Panc1 (cell line): ENCODE results near the gene CASP3. TPM values are rescaled to one million over a fixed set of nuclear protein-coding genes. Genes with fewer than 3 reads are reported as not detected.

ENCODE experiments used
- ATAC-seq: fragments of 200-7000 bp; cut with Tn5 transposase; 2 replicates; pipeline ENCODE4 v1.9.1; 2020; ENCODE audit warnings: mild to moderate bottlenecking, moderate library complexity
- BruUV-seq: library from RNA; stranded (reverse); fragments of 400-500 nt; replicated peaks from 2 replicates; lab custom pipeline; 2021; lab: Mats Ljungman, UMichigan
- CTCF ChIA-PET: fragments of 300-600 bp; sonication (Branson Sonifier 250); formaldehyde crosslinking; loops from one replicate; lab custom pipeline; 2022; ENCODE audit warnings: antibody characterized with exemption; lab: Charles Lee
- POLR2A ChIA-PET: fragments of 300-600 bp; sonication (Branson Sonifier 250); formaldehyde crosslinking; loops from one replicate; lab custom pipeline; 2022; ENCODE audit warnings: antibody characterized with exemption; lab: Charles Lee
- DNase-seq: peaks from one replicate; pipeline ENCODE4 v3.0.0-alpha.2; 2010; ENCODE audit warnings: low read depth, low spot score
- H3K27ac ChIP-seq: 2 replicates; pipeline ENCODE4 v1.5.1; 2011; ENCODE audit warnings: mild to moderate bottlenecking, low read length, inconsistent platforms
- H3K27me3 ChIP-seq: fragments of 200-500 bp; sonication (Bioruptor generic); 2 replicates; pipeline ENCODE4 v1.6.0; 2014; ENCODE audit warnings: low read length, inconsistent platforms; ENCODE audit not compliant: control insufficient read depth, insufficient read depth
- H3K36me3 ChIP-seq: fragments of 200-500 bp; sonication (Bioruptor generic); 2 replicates; pipeline ENCODE4 v1.5.1; 2014; ENCODE audit warnings: inconsistent platforms, mild to moderate bottlenecking, low read length, moderate library complexity; ENCODE audit not compliant: control insufficient read depth, insufficient read depth
- H3K4me1 ChIP-seq: 2 replicates; pipeline ENCODE4 v1.5.1; 2011; ENCODE audit warnings: inconsistent platforms, mild to moderate bottlenecking, low read length, moderate library complexity; ENCODE audit not compliant: control insufficient read depth, insufficient read depth
- H3K4me3 ChIP-seq, 2 experiments: 2 replicates each; pipeline ENCODE4 v1.5.1; 2011 to 2012; ENCODE audit warnings: low read depth in 2 of 2, low read length in 2 of 2, mild to moderate bottlenecking in 2 of 2, inconsistent platforms in 1 of 2, moderate library complexity in 1 of 2
- H3K9me3 ChIP-seq: fragments of 200-500 bp; sonication (Bioruptor generic); 2 replicates; pipeline ENCODE4 v1.5.1; 2014; ENCODE audit warnings: low read depth, mild to moderate bottlenecking, inconsistent platforms, low read length, moderate library complexity; ENCODE audit not compliant: control insufficient read depth, insufficient read depth
- CTCF ChIP-seq: fragments of 450-650 bp; IDR thresholded peaks from 2 replicates; pipeline ENCODE4 v1.5.1; 2017; ENCODE audit warnings: mild to moderate bottlenecking
- POLR2AphosphoS5 ChIP-seq: IDR thresholded peaks from 2 replicates; pipeline ENCODE4 v1.6.1; 2012; ENCODE audit warnings: mild to moderate bottlenecking, low read depth, low read length, moderate library complexity
- SIN3A ChIP-seq: IDR thresholded peaks from 2 replicates; pipeline ENCODE4 v1.6.1; 2012; ENCODE audit warnings: low read depth, mild to moderate bottlenecking, low read length, moderate library complexity, borderline replicate concordance; ENCODE audit not compliant: insufficient read depth
- TCF7L2 ChIP-seq: IDR thresholded peaks from 2 replicates; pipeline ENCODE4 v1.6.1; 2011; ENCODE audit warnings: mild to moderate bottlenecking, low read depth, low read length, inconsistent platforms
- in situ Hi-C: cut with HindIII; loops from 2 replicates; pipeline ENCODE4 v1.10.0; 2016; ENCODE audit warnings: low sequenced_read_pairs, low pct_unique_long_range_greater_than_20kb
- intact Hi-C: fragments of 100-400 bp; cut with micrococcal nuclease; formaldehyde crosslinking; loops from one replicate; pipeline ENCODE4 v1.10.0; 2022; ENCODE audit not compliant: unreplicated experiment
- total RNA-seq: library from RNA; stranded (reverse); gene quantifications from one replicate; pipeline ENCODE4 v1.2.1, GENCODE V29; 2021; ENCODE audit not compliant: unreplicated experiment
- TF ChIP-seq, protein P1 (sequence below), 2 experiments: IDR thresholded peaks; 2 replicates each; pipeline ENCODE4 v1.6.1; 2011 to 2012; ENCODE audit warnings: low read depth in 2 of 2, control low read depth in 1 of 2, low read length in 1 of 2, mild to moderate bottlenecking in 1 of 2, moderate library complexity in 1 of 2; ENCODE audit not compliant: insufficient read depth in 1 of 2

CASP3 gene
- total RNA-seq, 1 experiment from 2014 or later = 24.3 TPM

- CTCF ChIA-PET = no interaction called here
- BruUV-seq = no TSS peak
- intact Hi-C loops (no loop called here), in situ Hi-C loops (no loop called here)
- ATAC-seq = no peak
- H3K27me3 ChIP-seq = no peaks in the 10 kb centered on the region
- H3K4me1 ChIP-seq = no peaks in the 10 kb centered on the region
- no peaks in the 10 kb centered on the region for H3K9me3 ChIP-seq
- POLR2A ChIA-PET = interaction anchor here (0.5 kb wide), 1 partner anchor 46 kb away, joined by 7 read pairs; the partner anchor contains the start of genes CASP3 and PRIMPOL
- DNase-seq = no peak
- no peak overlapping the region for H3K27ac ChIP-seq
- TF ChIP-seq TCF7L2 (no peak), POLR2AphosphoS5 (no peak)
- H3K4me3 ChIP-seq = no peak overlapping the region
- H3K36me3 ChIP-seq = peaks cover 9% of the 10 kb centered on the region; the same call in 1 of the 2 replicates
These were observed 46.1 kb upstream of the CASP3 start for GRCh38 chr4:184695178-184695896.

- POLR2A ChIA-PET = no interaction called here
- ATAC-seq (no peak), DNase-seq (no peak)
- intact Hi-C loops = no loop called here
- no TSS peak for BruUV-seq
- H3K27me3 ChIP-seq = no peaks in the 10 kb centered on the region
- peaks cover 9% of the 10 kb centered on the region; the same call in 1 of the 2 replicates for H3K36me3 ChIP-seq
- in situ Hi-C loops = no loop called here
- no peak overlapping the region for H3K4me3 ChIP-seq
- H3K4me1 ChIP-seq = no peaks in the 10 kb centered on the region
- CTCF ChIA-PET = no interaction called here
- H3K27ac ChIP-seq = no peak overlapping the region
- H3K9me3 ChIP-seq = no peaks in the 10 kb centered on the region
- TF ChIP-seq, protein P1, sequence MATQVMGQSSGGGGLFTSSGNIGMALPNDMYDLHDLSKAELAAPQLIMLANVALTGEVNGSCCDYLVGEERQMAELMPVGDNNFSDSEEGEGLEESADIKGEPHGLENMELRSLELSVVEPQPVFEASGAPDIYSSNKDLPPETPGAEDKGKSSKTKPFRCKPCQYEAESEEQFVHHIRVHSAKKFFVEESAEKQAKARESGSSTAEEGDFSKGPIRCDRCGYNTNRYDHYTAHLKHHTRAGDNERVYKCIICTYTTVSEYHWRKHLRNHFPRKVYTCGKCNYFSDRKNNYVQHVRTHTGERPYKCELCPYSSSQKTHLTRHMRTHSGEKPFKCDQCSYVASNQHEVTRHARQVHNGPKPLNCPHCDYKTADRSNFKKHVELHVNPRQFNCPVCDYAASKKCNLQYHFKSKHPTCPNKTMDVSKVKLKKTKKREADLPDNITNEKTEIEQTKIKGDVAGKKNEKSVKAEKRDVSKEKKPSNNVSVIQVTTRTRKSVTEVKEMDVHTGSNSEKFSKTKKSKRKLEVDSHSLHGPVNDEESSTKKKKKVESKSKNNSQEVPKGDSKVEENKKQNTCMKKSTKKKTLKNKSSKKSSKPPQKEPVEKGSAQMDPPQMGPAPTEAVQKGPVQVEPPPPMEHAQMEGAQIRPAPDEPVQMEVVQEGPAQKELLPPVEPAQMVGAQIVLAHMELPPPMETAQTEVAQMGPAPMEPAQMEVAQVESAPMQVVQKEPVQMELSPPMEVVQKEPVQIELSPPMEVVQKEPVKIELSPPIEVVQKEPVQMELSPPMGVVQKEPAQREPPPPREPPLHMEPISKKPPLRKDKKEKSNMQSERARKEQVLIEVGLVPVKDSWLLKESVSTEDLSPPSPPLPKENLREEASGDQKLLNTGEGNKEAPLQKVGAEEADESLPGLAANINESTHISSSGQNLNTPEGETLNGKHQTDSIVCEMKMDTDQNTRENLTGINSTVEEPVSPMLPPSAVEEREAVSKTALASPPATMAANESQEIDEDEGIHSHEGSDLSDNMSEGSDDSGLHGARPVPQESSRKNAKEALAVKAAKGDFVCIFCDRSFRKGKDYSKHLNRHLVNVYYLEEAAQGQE (IDR thresholded peaks at IDR 0.05; ENCODE audit: insufficient read depth in 1 of 2, low read depth in 2 of 2, low read length in 1 of 2) = no peak
- no peak for TF ChIP-seq CTCF
- no peak for TF ChIP-seq POLR2AphosphoS5
- TF ChIP-seq TCF7L2 = no peak
These were observed 45.2 kb upstream of the CASP3 start for GRCh38 chr4:184694412-184694956.

DNA sequence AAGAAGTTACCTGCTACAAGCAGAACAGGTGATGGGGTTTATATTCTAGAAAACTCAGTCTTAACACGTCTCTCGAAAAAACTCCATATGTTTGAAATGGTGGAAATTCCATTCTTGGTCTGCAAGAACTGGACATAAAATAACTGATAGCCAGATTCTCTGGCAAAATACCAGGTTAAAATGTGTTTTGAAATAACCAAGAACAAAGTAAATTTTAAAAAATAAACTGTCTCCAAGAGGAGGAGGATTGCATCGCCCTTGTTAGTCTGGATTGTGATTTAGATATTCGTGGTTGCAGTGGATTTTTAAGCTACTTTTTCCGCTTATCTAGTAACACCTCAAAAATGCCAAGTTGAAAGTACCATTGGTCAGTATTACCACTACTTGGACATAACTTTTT lies 43.8 kb upstream of the CASP3 start:
- ATAC-seq = no peak
- Histone ChIP-seq H3K9me3 (no peaks in the 10 kb centered on the region), H3K4me1 (peaks cover 5% of the 10 kb centered on the region; the same call in 1 of the 2 replicates), H3K27me3 (no peaks in the 10 kb centered on the region), H3K36me3 (peaks cover 9% of the 10 kb centered on the region; the same call in 1 of the 2 replicates), H3K27ac (no peak overlapping the region), H3K4me3 (no peak overlapping the region)
- ChIA-PET POLR2A (no interaction called here), CTCF (no interaction called here)
- intact Hi-C loops (no loop called here), in situ Hi-C loops (no loop called here)
- TF ChIP-seq, protein P1 (IDR thresholded peaks at IDR 0.05; ENCODE audit: insufficient read depth in 1 of 2, low read depth in 2 of 2, low read length in 1 of 2) = no peak
- TF ChIP-seq TCF7L2 = no peak
- TF ChIP-seq POLR2AphosphoS5 = no peak
- TF ChIP-seq SIN3A = no peak
- TF ChIP-seq CTCF = no peak
- BruUV-seq = no TSS peak
- no peak for DNase-seq
